Tibial nerve (tissue), 4 donors: ENCODE results near the gene DIPK2A. TPM values are rescaled to one million over a fixed set of nuclear protein-coding genes. Genes with fewer than 3 reads are reported as not detected.

Experiments
- DNase-seq, 2 donors: peaks; one replicate each; pipeline ENCODE4 v3.0.0-alpha.2; 2019; ENCODE audit warnings: low spot score in 2 of 2
- H3K27ac ChIP-seq, 4 donors: fragments of 200-600 bp; sonication (generic) in 3 of 4; one replicate each; pipeline ENCODE4 v1.5.1; 2017 to 2019; ENCODE audit warnings: mild to moderate bottlenecking in 1 of 4
- H3K27me3 ChIP-seq, 2 donors: fragments of 200-600 bp; sonication (generic) in 1 of 2; one replicate each; pipeline versions ENCODE4 v1.5.1 to v1.6.0; 2017 to 2019
- H3K36me3 ChIP-seq, 3 donors: fragments of 200-600 bp; sonication (generic); one replicate each; pipeline ENCODE4 v1.5.1; 2018 to 2019
- H3K4me1 ChIP-seq, 4 donors: fragments of 200-600 bp; sonication (generic) in 3 of 4; one replicate each; pipeline ENCODE4 v1.5.1; 2017 to 2019
- H3K4me3 ChIP-seq, 4 donors: fragments of 200-600 bp; sonication (generic) in 3 of 4; one replicate each; pipeline ENCODE4 v1.5.1; 2017 to 2019; ENCODE audit warnings: mild to moderate bottlenecking in 1 of 4, moderate library complexity in 1 of 4
- H3K9me3 ChIP-seq, 4 donors: fragments of 200-600 bp; sonication (generic) in 3 of 4; one replicate each; pipeline ENCODE4 v1.5.1; 2017 to 2019
- EP300 ChIP-seq, 2 donors: sonication (generic); formaldehyde crosslinking; IDR thresholded peaks; one replicate each; pipeline ENCODE4 v1.6.1; 2017; ENCODE audit warnings: antibody characterized with exemption in 2 of 2, mild to moderate bottlenecking in 1 of 2
- POLR2A ChIP-seq, 2 donors: fragments of 450-650 bp; IDR thresholded peaks; one replicate each; pipeline ENCODE4 v1.6.1; 2017; ENCODE audit warnings: antibody characterized with exemption in 2 of 2, mild to moderate bottlenecking in 2 of 2, moderate library complexity in 2 of 2
- WGBS, 2 donors: methylation state at CpG; one replicate each; pipeline ENCODE4 v1.1.5; 2018; 5-methylcytosine and 5-hydroxymethylcytosine counted together
- total RNA-seq, 4 donors: library from RNA; depleted of rRNA; stranded (reverse); fragments of >200 nt; gene quantifications; one replicate each; pipeline ENCODE4 v1.1.0, GENCODE V29; 2016
- TF ChIP-seq, protein P1 (sequence below), 5 experiments: fragments of 200-600 bp in 3 of 5; fragments of 450-650 bp in 2 of 5; sonication (generic) in 3 of 5; IDR thresholded peaks; one replicate each; pipeline ENCODE4 v1.5.1; 2016 to 2019; ENCODE audit warnings: antibody characterized with exemption in 5 of 5, mild to moderate bottlenecking in 3 of 5, moderate library complexity in 2 of 5

DIPK2A gene
- total RNA-seq, 4 donors from 2014 or later = 24.7 to 42.2 (median 34.2) TPM

DNA sequence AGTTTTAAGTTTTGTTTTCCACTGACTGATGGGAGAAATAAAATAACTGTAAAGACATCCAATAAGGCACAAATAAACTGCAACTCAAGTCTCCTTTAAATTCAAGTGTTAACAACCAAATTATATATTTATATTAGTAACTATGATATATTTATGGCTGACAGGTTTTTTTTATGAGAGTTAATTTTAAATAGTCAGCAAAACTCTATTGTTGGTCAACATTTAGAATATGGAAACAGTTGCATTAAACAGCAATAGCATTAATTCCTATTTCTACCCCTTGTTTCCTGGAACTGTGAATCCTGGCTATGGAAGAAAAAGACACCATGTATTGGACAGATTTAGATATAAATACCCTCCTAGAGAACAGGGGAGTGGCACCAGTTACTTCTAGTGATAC is 16.5 kb upstream of the DIPK2A start:
- H3K27me3 ChIP-seq = no peaks in the 10 kb centered on the region
- no peak for DNase-seq
- H3K9me3 ChIP-seq = peaks cover 0 to 13% (median 0%) of the 10 kb centered on the region in 4 donors
- H3K36me3 ChIP-seq = no peaks in the 10 kb centered on the region
- TF ChIP-seq, protein P1, sequence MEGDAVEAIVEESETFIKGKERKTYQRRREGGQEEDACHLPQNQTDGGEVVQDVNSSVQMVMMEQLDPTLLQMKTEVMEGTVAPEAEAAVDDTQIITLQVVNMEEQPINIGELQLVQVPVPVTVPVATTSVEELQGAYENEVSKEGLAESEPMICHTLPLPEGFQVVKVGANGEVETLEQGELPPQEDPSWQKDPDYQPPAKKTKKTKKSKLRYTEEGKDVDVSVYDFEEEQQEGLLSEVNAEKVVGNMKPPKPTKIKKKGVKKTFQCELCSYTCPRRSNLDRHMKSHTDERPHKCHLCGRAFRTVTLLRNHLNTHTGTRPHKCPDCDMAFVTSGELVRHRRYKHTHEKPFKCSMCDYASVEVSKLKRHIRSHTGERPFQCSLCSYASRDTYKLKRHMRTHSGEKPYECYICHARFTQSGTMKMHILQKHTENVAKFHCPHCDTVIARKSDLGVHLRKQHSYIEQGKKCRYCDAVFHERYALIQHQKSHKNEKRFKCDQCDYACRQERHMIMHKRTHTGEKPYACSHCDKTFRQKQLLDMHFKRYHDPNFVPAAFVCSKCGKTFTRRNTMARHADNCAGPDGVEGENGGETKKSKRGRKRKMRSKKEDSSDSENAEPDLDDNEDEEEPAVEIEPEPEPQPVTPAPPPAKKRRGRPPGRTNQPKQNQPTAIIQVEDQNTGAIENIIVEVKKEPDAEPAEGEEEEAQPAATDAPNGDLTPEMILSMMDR (IDR thresholded peaks at IDR 0.05) = no peak
- TF ChIP-seq POLR2A (IDR thresholded peaks at IDR 0.05) = no peak
- H3K4me3 ChIP-seq = no peak overlapping the region
- no peak overlapping the region for H3K27ac ChIP-seq
- no peaks in the 10 kb centered on the region for H3K4me1 ChIP-seq

DNA sequence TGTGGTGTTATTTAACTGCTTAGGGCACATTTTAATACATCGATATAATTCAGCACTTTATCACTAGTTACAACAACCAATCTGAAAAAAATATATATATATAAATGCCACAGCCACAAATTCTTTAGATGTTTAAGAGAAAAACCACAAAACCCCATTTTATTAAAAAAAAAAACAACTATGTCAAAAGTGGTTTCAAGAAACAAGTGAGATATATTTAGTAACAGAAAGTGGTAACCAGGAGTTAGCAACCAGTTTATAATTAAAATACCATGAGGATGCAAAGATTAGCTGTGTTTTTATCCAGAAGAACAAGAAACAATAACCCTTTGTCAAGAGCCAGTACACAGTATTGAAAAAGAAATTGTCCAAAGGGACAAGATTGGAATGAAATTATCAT is 14.8 kb upstream of the DIPK2A start:
- WGBS, 2 donors = 75 to 80% methylated on average over 1 of the region's 1 CpG
- H3K9me3 ChIP-seq = peaks cover 0 to 13% (median 0%) of the 10 kb centered on the region in 4 donors
- no peak overlapping the region for H3K27ac ChIP-seq
- no peak overlapping the region for H3K4me3 ChIP-seq
- DNase-seq = no peak
- no peaks in the 10 kb centered on the region for H3K27me3 ChIP-seq
- no peaks in the 10 kb centered on the region for H3K4me1 ChIP-seq
- no peaks in the 10 kb centered on the region for H3K36me3 ChIP-seq
- TF ChIP-seq POLR2A (IDR thresholded peaks at IDR 0.05) = no peak
- TF ChIP-seq, protein P1 (IDR thresholded peaks at IDR 0.05) = no peak
- TF ChIP-seq EP300 (IDR thresholded peaks at IDR 0.05) = no peak

DNA sequence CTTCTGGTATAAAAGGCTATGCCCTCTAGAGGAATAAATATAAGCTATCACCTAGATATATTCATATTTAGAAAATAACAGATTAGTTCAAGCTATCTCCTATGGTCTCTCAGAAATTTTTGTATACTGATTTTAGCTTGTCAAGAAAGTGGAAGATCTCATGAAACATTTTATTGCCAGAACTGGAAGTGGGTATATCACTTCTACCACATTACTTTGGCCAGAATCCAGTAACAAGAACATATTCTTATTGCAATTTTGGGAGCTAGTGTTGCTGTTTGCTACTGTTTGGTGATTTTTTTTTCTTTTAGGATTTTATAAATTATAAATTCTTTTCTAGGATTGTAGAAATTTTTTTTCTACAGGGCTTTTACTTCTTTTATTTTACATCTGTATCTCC is 14.2 kb upstream of the DIPK2A start:
- TF ChIP-seq, protein P1 (IDR thresholded peaks at IDR 0.05) = no peak
- TF ChIP-seq POLR2A (IDR thresholded peaks at IDR 0.05) = no peak
- TF ChIP-seq EP300 (IDR thresholded peaks at IDR 0.05) = no peak
- Histone ChIP-seq H3K9me3 (peaks cover 0 to 13% (median 0%) of the 10 kb centered on the region in 4 donors), H3K27me3 (no peaks in the 10 kb centered on the region), H3K27ac (no peak overlapping the region), H3K4me1 (no peaks in the 10 kb centered on the region), H3K36me3 (no peaks in the 10 kb centered on the region), H3K4me3 (no peak overlapping the region)
- DNase-seq = no peak

DNA sequence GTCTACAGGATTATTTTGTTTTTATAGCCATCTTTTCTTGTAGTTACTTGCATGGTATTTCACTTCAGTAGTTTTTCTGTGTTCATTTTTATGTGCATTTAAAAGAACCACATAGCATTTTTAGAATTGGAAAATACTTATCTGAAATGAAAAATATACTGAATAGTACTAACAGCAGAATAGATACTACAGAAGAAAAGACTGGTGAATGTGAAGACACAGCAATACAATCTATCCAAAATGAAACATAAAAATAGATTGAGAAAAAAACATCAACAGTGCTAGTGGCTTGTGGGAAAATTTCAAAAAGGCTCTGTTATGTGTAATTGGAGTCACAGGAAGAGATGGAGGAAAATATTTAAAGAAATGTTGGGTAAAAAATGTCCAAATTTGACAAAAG is 12.7 kb upstream of the DIPK2A start:
- Histone ChIP-seq H3K27me3 (no peaks in the 10 kb centered on the region), H3K9me3 (peaks cover 0 to 13% (median 0%) of the 10 kb centered on the region in 4 donors), H3K4me1 (no peaks in the 10 kb centered on the region), H3K4me3 (no peak overlapping the region), H3K36me3 (no peaks in the 10 kb centered on the region), H3K27ac (no peak overlapping the region)
- no peak for DNase-seq
- no peak for TF ChIP-seq POLR2A (IDR thresholded peaks at IDR 0.05)
- TF ChIP-seq EP300 (IDR thresholded peaks at IDR 0.05) = no peak
- TF ChIP-seq, protein P1 (IDR thresholded peaks at IDR 0.05) = no peak

DNA sequence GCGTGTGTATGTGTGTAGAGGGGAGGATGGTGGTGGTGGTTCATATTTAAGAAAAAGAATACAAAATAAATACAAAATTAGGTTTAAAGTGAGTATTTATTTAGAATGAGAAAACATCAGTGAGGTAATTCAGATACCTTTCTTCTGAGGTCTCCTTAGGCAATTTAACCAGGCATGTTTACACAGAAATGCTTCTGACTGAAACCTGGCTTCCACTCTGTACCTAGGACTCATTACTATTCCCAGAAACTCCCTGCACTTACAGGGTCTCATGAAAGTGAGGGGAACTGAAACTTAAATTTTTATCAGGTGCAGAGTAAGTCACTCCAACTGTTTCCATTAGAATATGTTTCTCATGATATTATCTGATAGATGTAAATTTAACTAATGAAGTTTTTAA is 10.3 kb upstream of the DIPK2A start:
- Histone ChIP-seq H3K4me1 (no peaks in the 10 kb centered on the region), H3K4me3 (no peak overlapping the region), H3K36me3 (no peaks in the 10 kb centered on the region), H3K27me3 (no peaks in the 10 kb centered on the region), H3K27ac (no peak overlapping the region), H3K9me3 (peaks cover 0 to 13% (median 0%) of the 10 kb centered on the region in 4 donors)
- no peak for DNase-seq
- TF ChIP-seq EP300 (IDR thresholded peaks at IDR 0.05) (no peak), POLR2A (IDR thresholded peaks at IDR 0.05) (no peak)
- TF ChIP-seq, protein P1 (IDR thresholded peaks at IDR 0.05) = no peak
- 97 to 100% methylated on average over 1 of the region's 1 CpG for WGBS, 2 donors
